ENCODE measurements around the gene TMEM91.

Gene TMEM91

GRCh38 chr19:41411100-41411967 is 35.0 kb downstream of the TMEM91 start:
- H3K4me1 ChIP-seq (ENCODE audit: low read length), result peaks cover 21% of the 10 kb centered on the region
- no peaks in the 10 kb centered on the region for H3K9me2 ChIP-seq (replicated peaks; ENCODE audit: insufficient read depth, low read length)
- H3K4me2 ChIP-seq (ENCODE audit: low read depth, low read length), result no peak overlapping the region
- H3K4me3 ChIP-seq (ENCODE audit: low read length), result no peak overlapping the region
- H3K36me3 ChIP-seq (replicated peaks; ENCODE audit: insufficient read depth, low read length), result no peaks in the 10 kb centered on the region
- no peaks in the 10 kb centered on the region for H3K79me2 ChIP-seq (ENCODE audit: low read length)
- H3K9me3 ChIP-seq (replicated peaks; ENCODE audit: insufficient read depth, low read length), result no peaks in the 10 kb centered on the region
- H4K20me1 ChIP-seq (ENCODE audit: insufficient read depth, low read length), result no peaks in the 10 kb centered on the region
- H3K27me3 ChIP-seq (replicated peaks; ENCODE audit: insufficient read depth, low read length), result no peaks in the 10 kb centered on the region
- DNase-seq, result no peak
- H3K9ac ChIP-seq (ENCODE audit: low read length), result no peak overlapping the region
- H3K27ac ChIP-seq (ENCODE audit: low read length), result no peak overlapping the region
- TF ChIP-seq CTCF (IDR thresholded peaks at IDR 0.05; ENCODE audit: low read length) (no peak), EZH2phosphoT487 (IDR thresholded peaks at IDR 0.05; ENCODE audit: low read length) (no peak), EZH2 (optimal IDR thresholded peaks at IDR 0.05; ENCODE audit: low read depth, low read length) (no peak)
- no peaks in the 10 kb centered on the region for H3F3A ChIP-seq (ENCODE audit: insufficient read depth, low read length)
- H2AFZ ChIP-seq (ENCODE audit: low read length), result no peak overlapping the region

GRCh38 chr19:41411968-41412265 is 35.6 kb downstream of the TMEM91 start:
- no peaks in the 10 kb centered on the region for H3F3A ChIP-seq (ENCODE audit: insufficient read depth, low read length)
- no peak overlapping the region for H2AFZ ChIP-seq (ENCODE audit: low read length)
- no peaks in the 10 kb centered on the region for H3K9me2 ChIP-seq (replicated peaks; ENCODE audit: insufficient read depth, low read length)
- H3K27me3 ChIP-seq (replicated peaks; ENCODE audit: insufficient read depth, low read length), result no peaks in the 10 kb centered on the region
- peaks cover 21% of the 10 kb centered on the region for H3K4me1 ChIP-seq (ENCODE audit: low read length)
- no peak overlapping the region for H3K4me2 ChIP-seq (ENCODE audit: low read depth, low read length)
- no peak overlapping the region for H3K4me3 ChIP-seq (ENCODE audit: low read length)
- no peaks in the 10 kb centered on the region for H3K36me3 ChIP-seq (replicated peaks; ENCODE audit: insufficient read depth, low read length)
- no peak overlapping the region for H3K27ac ChIP-seq (ENCODE audit: low read length)
- no peak for DNase-seq
- no peak overlapping the region for H3K9ac ChIP-seq (ENCODE audit: low read length)
- H3K9me3 ChIP-seq (replicated peaks; ENCODE audit: insufficient read depth, low read length), result no peaks in the 10 kb centered on the region
- TF ChIP-seq EZH2phosphoT487 (IDR thresholded peaks at IDR 0.05; ENCODE audit: low read length) (no peak), CTCF (IDR thresholded peaks at IDR 0.05; ENCODE audit: low read length) (no peak)
- H3K79me2 ChIP-seq (ENCODE audit: low read length), result no peaks in the 10 kb centered on the region
- H4K20me1 ChIP-seq (ENCODE audit: insufficient read depth, low read length), result no peaks in the 10 kb centered on the region

- Histone ChIP-seq H3K9me3 (replicated peaks; ENCODE audit: insufficient read depth, low read length) (no peaks in the 10 kb centered on the region), H3K4me3 (ENCODE audit: low read length) (no peak overlapping the region), H3K4me1 (ENCODE audit: low read length) (peaks cover 21% of the 10 kb centered on the region), H3K9ac (ENCODE audit: low read length) (no peak overlapping the region), H3K27ac (ENCODE audit: low read length) (no peak overlapping the region), H3K36me3 (replicated peaks; ENCODE audit: insufficient read depth, low read length) (no peaks in the 10 kb centered on the region), H3K79me2 (ENCODE audit: low read length) (no peaks in the 10 kb centered on the region), H3F3A (ENCODE audit: insufficient read depth, low read length) (no peaks in the 10 kb centered on the region), H4K20me1 (ENCODE audit: insufficient read depth, low read length) (no peaks in the 10 kb centered on the region), H3K4me2 (ENCODE audit: low read depth, low read length) (no peak overlapping the region), H2AFZ (ENCODE audit: low read length) (no peak overlapping the region), H3K9me2 (replicated peaks; ENCODE audit: insufficient read depth, low read length) (no peaks in the 10 kb centered on the region), H3K27me3 (replicated peaks; ENCODE audit: insufficient read depth, low read length) (no peaks in the 10 kb centered on the region)
- DNase-seq, result no peak
- no peak for TF ChIP-seq EZH2phosphoT487 (IDR thresholded peaks at IDR 0.05; ENCODE audit: low read length)
- no peak for TF ChIP-seq EZH2 (optimal IDR thresholded peaks at IDR 0.05; ENCODE audit: low read depth, low read length)
- TF ChIP-seq CTCF (IDR thresholded peaks at IDR 0.05; ENCODE audit: low read length), result no peak
Measured at GRCh38 chr19:41412953-41413352, 36.6 kb downstream of the TMEM91 start.
